Inflammatory macrophage (primary cell): Measurements from ENCODE around the gene NXPH3.
A peak's percentile ranks its signal among the peaks of the same experiment; 100 is the strongest.
"Not testable (repeated sequence)": the region's sequence is repeated elsewhere in the genome, so short reads cannot be mapped to it uniquely, and the experiment has no call there.

Experiments used
- DNase-seq, 2 donors: peaks; one replicate each; pipeline ENCODE4 v3.0.0-alpha.2; 2020 to 2022

The NXPH3 gene

DNA sequence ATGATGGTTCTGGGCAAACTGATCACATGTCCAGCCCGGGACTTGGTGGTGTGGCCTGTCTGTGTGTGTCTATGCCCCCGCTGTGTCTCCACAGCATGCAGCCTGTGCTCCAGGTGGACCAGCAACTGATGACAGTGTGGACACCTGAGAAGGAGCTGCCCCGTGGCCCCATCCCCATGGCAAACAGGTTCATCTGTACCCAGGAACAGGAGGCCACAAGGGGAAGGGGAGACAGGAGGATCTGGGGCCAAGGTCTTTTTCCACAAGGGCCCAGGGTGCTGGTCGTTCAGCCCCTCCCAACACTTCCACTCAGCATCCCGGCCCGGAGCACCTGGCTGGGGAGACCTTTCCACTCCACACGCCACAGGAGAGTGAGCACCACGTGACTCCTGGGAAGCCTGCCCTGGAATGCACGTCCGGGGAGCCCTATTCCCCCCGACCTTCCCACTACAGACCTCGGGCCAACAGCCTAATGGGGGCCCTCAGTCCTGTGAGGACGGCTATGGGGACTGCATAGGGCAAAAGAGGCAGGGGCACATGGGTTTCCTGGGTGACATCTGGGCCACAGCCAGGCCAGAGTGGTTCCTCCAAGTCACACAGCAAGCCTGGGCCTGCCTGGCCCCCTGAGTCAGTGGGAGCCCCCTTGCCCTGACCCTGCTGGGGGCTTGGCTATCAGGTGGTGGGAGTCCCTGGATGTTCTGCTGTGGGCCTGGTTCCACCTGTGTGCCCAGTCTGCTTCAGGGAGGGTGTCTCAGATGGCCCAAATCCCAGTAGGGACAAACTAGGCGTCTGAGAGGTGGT is 20.8 kb upstream of the NXPH3 start:
- no peak for DNase-seq

GRCh38 chr17:49555495-49556222 is 20.0 kb upstream of the NXPH3 start:
- no peak for DNase-seq

DNA sequence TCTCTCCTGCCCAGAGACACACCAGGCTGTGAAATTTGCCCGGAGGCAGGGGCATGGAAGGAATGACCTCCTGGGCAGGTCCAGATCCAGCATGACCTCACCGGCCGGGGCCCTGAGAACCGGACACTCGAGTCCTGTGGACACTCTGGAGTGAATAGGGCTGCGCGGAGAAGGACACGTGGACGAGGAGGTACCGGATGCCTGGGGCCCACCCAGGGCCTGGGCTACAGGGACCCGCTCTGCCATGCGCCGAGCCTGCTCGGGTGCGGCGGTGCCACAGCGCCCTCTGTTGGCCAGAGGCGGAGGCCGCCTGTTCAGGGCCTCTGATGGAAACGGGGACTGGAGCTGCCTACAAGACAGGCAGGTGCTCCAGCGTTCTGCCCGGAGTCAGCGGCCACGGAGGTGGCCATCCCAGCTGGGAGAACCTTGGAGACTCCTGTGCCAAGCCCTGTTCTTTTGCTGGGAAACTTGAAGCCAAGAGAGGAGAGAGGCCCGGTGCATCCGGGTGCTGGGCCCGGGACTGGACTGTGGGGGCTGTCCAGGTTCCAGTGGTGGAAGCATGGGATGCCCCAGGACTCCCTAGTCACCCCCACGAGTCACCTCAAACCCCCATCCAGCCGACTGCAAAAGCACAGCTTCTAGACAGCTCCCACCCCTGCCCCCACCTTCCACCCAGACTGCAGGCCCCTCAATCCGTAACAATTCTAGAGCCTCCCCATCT is 19.3 kb upstream of the NXPH3 start:
- DNase-seq, result peak; percentile 57 to 66

GRCh38 chr17:49557312-49558024 is 18.2 kb upstream of the NXPH3 start:
- DNase-seq, result peak; percentile 55 to 57

DNA sequence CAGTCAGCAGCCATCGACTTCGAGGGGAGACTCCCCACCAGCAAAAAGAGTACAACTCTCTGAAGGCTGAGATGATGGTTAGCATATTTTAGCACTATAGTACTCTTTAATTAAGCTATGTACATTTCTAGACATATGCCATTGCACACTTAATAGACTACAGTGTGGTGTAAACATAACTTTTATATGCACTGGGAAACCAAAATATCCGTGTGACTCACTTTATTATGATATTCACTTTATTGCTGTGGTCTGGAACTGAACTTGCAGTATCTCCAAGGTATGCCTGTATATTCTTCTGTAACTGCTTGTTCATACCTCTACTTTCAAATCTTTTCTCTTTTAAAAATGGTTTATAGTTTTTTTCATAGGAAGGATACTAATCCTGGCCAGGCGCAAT is 11.0 kb upstream of the NXPH3 start:
- DNase-seq, result no peak

DNA sequence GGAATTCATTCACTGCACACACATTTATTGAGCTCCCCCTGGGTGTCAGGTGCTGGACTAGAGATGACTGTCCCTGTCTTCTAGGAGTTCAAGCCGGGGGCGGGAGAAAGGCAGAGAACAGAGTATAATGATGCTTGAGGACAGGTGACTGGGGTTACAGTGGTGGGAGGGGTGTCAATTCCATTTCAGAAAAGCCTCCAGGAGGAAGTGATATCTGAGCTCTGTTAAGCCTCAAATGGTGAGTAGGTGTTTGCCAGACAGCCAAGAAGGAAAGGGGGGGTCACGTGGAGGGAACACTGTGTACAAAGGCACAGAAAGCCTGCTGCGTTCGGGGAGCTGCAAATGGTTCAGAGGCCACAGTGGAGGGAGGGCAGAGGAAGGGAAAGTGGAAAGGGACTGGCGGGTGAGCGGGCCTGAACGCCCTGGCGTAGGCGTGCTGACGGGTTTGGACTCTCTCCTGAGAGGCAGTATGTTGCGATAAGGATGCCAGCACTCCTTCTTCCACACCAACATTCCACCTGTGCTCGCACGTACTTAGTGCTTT is 9.7 kb upstream of the NXPH3 start:
- DNase-seq, result peak; percentile 68 to 85

DNA sequence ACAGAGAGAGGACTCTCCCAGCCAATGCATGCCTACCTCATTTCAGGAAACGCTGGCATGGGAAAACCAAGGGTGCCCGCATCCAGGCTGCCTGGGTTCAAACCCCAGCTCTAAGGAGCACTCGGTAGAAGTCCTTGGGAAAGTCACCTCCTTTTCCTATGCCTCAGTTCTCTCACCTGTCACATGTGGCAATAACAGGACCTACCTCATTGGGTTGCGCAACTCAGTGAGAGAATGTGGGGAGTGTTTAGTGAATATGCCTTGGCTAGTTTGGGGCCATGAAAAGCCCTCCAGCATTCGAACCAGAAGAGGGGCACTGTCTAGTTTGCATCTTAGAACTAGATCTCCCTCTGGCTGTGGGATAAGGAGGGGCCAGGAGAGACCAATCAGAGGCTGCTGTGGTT is 9.0 kb upstream of the NXPH3 start:
- no peak for DNase-seq

DNA sequence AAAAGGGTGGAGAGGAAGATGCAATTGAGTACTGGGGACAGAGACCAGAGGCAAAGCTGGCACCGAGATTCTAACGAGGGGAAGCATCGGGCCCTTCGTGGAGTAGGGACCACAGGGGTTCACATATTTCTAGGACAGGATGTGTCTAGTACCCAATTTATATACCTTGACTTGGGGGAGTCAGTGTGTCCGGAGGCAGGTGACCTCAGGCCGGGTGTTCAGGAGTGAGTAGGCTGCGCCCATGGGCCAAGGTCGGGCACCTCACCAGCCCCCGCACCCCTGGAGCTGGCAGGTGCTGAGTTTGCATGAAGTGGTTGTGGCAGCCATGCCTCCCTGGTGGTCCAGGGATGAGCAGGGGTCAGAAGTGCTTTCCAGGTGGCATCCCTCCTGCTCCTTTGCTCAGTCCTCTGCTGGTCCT is 8.6 kb upstream of the NXPH3 start:
- DNase-seq, result no peak

DNA sequence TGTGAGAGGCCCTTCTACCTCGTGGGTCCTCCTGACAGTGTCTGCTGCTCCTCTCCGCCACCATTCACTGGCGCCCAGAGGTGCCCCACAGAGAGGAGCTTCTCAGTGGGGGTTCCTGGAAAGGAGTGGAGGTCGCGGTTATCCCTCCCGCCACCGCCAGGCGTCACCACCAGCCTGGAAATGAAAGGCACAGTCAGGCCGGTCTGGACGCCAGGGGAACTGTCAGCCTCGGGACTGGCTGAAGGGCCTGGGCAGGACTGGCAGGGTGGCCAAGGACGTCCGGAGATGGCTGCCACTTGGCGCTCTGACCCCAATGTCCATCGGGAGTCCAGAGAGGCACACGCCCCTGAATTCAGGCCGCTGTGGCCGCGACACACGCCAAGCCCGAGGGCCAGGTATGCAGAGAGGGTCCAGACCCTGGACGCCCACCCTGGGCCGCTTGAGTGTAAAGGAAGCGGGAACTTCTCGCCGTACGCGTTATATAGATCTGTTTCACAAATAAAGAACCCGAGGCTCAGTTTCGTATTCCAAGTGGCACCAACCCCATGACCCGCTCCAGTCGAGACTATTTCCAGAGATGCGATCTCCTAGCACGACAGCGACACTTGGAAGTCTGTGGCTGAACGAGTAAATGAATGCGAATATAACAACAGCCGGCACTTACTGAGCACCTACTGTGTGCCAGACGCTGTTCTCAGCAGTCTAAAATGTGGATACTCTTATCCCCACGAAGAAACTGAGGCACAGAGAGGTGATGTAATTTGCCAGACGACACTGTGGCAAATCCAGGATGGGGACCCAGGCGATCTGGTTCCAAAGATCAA is 7.6 kb upstream of the NXPH3 start:
- peak; percentile 86 to 87 for DNase-seq

DNA sequence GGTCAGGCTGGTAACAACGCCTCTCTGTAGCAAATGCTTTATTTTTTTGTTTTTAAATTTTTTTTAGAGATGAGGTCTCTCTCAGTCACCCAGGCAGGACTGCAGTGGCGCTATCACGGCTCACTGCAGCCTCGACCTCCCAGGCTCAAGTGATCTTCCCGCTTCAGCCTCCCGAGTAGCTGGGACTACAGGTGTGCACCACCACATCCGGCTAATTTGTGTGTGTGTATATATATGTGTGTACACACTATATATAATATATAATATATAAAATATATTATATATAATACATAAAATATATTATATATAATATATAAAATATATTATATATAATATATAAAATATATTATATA is 7.0 kb upstream of the NXPH3 start:
- not testable (repeated sequence) for DNase-seq

DNA sequence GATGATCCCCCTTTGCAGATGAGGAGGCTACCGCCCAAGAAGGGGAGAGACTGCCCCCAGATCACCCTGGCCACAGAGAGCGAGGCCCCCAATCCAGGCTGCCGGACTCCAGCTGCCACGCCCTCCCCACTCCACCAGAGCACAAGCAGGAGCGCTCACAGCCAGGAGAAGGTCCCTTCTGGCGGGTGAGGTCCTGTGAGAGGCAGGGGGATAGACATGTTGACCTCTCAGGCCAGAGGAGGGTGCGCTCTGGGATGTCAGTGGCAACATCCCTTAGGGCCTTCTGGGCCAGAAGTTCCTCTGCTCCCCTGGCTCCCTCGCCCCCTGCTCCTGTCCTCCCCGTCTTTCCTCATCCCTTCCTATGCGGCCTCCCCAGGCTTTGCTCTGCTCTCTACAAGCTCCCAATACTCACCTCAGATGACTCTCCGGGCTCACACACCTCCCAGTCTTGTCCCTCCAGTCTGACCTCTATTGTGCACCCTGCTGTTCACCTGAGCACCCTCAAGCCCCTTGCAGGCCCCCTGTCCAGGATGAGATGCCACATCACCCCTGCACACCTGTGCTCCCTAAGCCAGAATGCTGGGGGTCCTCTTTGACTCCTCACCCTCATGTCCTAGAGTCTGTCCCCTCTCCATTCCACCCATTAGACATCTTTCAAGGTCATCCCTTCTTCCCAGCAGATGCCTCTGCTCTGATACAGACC is 5.0 kb upstream of the NXPH3 start:
- no peak for DNase-seq

GRCh38 chr17:49571283-49571682 is 4.4 kb upstream of the NXPH3 start:
- no peak for DNase-seq

- no peak for DNase-seq
Observed at GRCh38 chr17:49571764-49572163, 3.9 kb upstream of the NXPH3 start.

DNA sequence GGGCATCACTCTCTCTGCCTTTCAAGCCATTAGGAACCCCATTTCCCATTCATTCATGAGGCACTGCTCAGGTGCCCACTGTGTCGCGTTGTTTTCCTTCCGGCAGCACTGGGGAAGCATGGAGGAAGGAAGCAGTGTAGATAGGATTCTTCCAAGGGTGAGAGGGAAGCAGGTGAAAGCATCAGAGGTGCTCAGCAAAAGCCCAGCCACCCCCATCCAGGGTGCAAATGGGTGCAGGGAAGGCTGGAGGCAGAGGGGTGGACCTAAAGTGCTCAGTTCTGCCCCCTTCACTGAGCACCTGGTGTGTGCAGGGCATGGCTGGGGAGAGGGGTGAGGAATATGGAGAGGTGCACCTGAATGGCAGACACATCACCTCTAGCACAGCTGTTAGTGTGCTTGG is 3.4 kb upstream of the NXPH3 start:
- DNase-seq, result no peak

DNA sequence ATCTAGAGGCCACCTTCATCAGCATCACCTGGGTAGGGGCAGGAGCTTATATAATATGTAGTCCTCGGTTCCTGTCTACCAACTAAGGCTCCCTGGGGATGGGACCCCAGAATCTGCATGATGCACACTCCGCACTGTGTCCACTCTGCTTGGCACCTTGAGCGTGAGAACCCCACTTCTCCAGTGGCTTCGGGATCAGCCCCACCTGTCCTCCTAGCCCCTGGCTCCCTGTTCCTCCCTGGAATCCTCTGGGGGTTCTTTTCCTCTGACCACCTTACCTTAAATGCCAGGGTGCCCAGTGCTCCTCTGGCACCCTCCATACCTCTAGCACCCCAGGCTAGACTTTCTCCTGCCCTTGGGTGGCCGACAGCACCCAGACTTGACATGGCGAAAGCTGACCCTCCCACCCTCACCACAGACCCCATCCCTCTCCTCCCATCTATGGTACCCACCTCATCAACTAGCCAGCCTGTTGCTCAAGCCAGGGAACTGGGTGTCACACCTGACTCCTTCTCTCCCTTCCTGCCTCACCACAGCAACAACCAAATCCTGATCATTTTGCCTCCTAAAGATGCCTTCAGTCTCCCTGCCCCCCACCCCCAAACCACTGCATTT is 2.8 kb upstream of the NXPH3 start:
- no peak for DNase-seq

- peak; percentile 43 to 72 for DNase-seq
Observed at GRCh38 chr17:49573510-49574322, 2.0 kb upstream of the NXPH3 start.

DNA sequence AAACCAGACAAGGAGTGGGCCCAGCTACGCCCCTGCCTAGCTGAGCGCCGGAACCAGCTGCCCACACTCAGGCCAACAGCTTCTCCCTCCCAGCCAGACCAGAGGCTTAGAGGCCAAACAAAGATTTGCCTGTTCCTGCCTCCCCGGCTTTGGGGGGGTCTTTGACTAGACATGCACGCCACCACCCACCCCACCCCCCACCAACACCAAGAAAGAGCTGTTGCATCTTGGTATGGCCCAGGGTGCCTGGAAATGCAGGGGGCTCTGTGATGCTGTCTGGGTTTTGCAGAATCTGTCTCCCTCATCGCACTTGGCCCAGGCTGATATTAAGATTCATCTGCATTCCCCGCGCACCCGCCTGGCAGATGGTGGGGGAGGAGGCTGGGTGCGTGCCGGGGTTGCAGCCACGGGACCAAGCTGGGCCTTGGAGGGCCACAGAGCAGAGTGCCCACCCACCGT is 1.3 kb upstream of the NXPH3 start:
- no peak for DNase-seq

GRCh38 chr17:49574945-49575678 is 559 bp upstream of the NXPH3 start:
- DNase-seq, result no peak
